IPS-15b (cell line): ENCODE results near the gene MAP3K15.

ENCODE experiments used
- H3K27me3 ChIP-seq: one replicate; pipeline ENCODE4 v1.6.1; 2013; ENCODE audit warnings: low read length; ENCODE audit not compliant: control insufficient read depth, insufficient read depth
- H3K36me3 ChIP-seq: one replicate; pipeline ENCODE4 v1.6.1; 2013; ENCODE audit warnings: low read length; ENCODE audit not compliant: control insufficient read depth, insufficient read depth
- H3K4me1 ChIP-seq: one replicate; pipeline ENCODE4 v1.6.1; 2013; ENCODE audit warnings: mild to moderate bottlenecking, low read length; ENCODE audit not compliant: control insufficient read depth, insufficient read depth
- H3K4me3 ChIP-seq: one replicate; pipeline ENCODE4 v1.5.1; 2013; ENCODE audit warnings: low read depth, low read length
- H3K9ac ChIP-seq: one replicate; pipeline ENCODE4 v1.6.1; 2013; ENCODE audit warnings: low read depth, mild to moderate bottlenecking, low read length
- H3K9me3 ChIP-seq: one replicate; pipeline ENCODE4 v1.6.1; 2013; ENCODE audit warnings: mild to moderate bottlenecking, low read length; ENCODE audit not compliant: control insufficient read depth, insufficient read depth

The MAP3K15 gene

GRCh38 chrX:19334945-19335626 lies 180.2 kb downstream of the MAP3K15 start:
- Histone ChIP-seq H3K27me3 (no peaks in the 10 kb centered on the region), H3K36me3 (no peaks in the 10 kb centered on the region), H3K4me3 (no peak overlapping the region), H3K9me3 (peaks cover 10% of the 10 kb centered on the region), H3K9ac (no peak overlapping the region), H3K4me1 (no peaks in the 10 kb centered on the region)

GRCh38 chrX:19332983-19333382 lies 182.3 kb downstream of the MAP3K15 start:
- H3K9me3 ChIP-seq: peaks cover 10% of the 10 kb centered on the region
- H3K9ac ChIP-seq: no peak overlapping the region
- no peaks in the 10 kb centered on the region for H3K4me1 ChIP-seq
- no peaks in the 10 kb centered on the region for H3K27me3 ChIP-seq
- no peak overlapping the region for H3K4me3 ChIP-seq
- H3K36me3 ChIP-seq: no peaks in the 10 kb centered on the region

GRCh38 chrX:19331831-19332230 lies 183.5 kb downstream of the MAP3K15 start:
- Histone ChIP-seq H3K27me3 (no peaks in the 10 kb centered on the region), H3K9me3 (peaks cover 10% of the 10 kb centered on the region), H3K4me1 (no peaks in the 10 kb centered on the region), H3K36me3 (no peaks in the 10 kb centered on the region), H3K4me3 (no peak overlapping the region), H3K9ac (no peak overlapping the region)

GRCh38 chrX:19326567-19326966 lies 188.7 kb downstream of the MAP3K15 start:
- no peaks in the 10 kb centered on the region for H3K27me3 ChIP-seq
- H3K9me3 ChIP-seq: no peaks in the 10 kb centered on the region
- H3K9ac ChIP-seq: no peak overlapping the region
- no peaks in the 10 kb centered on the region for H3K36me3 ChIP-seq
- no peaks in the 10 kb centered on the region for H3K4me1 ChIP-seq
- H3K4me3 ChIP-seq: no peak overlapping the region
